T follicular helper cell (primary cell): ENCODE measurements around the gene MCIDAS.

ENCODE experiments used
- DNase-seq: peaks from one replicate; pipeline ENCODE4 v3.0.0-alpha.2; 2020; ENCODE audit warnings: low read depth

The MCIDAS gene

DNA sequence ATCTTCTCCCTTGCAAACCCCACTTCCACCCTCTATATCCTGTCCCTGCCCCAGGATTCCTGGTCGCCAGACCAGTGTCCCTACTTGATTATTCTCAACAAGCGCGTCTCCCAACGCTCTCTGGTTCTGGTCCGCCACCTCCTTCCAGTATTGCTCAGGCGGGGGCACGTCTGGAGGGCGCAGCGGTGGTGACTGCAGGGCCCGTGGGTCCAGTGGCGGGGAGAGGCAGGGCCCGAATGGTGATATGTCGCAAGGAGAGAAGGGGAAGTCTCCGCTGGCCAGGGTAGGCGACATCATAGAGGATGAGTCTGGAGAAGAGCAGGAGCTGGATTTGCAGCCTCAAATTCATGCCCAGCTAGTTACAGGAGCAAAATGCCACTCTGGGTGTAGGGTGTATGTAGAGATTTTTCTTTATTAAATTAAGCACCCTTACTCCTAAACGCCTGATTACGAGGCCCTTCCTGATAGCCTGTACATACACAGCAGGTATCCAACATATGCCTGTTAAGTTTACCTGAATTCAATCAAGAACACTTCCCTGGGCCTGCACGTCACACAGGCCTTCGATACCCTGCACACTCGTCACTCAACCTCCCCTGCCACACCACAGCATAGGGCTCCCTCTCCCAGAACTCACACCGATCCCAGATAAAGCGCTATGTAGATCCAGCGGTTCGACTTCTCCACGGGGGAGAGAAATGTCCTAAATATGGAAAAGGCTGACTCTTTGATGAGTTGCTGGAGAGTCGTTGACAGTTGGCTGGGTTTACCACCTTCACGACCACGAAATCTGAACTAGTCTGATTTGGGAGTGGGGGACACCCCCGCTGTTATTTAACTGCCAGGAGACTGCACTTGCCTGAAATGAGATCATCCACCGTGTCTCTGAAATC is 4.8 kb downstream of the MCIDAS start:
- DNase-seq: no peak

DNA sequence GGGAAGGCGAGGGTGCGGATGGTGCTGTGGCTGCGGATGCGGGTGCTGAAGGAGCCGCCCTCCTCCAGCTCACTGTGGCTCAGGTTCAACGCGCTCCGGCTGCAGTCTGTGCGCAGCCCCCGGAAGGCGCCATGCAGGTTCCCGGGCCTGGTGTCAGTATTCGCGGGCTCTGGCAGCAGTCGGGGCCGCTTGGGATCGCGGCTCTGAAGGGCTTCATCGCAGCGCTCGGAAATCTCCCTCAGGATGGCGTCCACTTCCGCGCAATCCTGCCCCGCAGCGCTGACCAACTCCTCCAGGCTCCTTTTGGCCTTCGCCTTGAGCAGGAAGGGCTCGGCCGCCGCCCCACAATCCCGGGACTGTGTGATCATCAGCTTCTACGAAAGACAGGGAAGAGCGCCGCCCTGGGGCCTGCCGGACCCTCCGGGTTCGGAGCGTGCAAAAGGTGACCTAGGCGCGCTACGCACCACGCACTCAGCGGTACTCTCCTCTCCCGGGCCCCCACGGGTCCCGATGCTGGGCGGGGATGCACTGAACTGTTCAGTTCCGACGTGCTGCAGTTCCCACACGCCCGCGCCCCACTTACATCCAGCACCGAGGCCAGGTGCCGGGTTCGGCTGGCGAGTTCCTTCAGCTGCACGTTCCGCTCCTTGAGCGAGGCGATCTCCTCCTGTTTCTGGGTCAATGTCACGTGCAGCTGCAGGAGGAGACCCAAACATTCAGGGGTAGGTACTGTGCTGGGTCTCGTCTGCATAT is 6.5 kb downstream of the MCIDAS start:
- DNase-seq: no peak

DNA sequence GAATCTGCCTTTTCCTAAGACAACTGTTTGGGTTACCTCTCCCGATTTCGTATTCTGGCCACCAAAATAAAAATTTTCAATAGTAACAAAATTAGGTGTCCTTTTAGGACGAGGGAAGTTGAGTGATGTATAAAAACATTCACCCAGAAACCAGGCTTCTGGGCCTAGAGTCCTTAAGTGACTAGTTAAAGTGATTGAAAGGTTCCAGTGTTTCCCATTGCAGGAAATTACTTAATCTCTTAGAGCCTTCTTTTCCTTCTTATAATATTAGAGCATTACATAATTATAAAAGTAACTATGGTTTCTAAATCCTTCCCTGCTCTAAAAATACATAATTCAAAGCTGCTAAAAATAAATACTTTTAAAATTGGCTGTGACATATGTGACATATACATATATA is 7.3 kb downstream of the MCIDAS start:
- no peak for DNase-seq

DNA sequence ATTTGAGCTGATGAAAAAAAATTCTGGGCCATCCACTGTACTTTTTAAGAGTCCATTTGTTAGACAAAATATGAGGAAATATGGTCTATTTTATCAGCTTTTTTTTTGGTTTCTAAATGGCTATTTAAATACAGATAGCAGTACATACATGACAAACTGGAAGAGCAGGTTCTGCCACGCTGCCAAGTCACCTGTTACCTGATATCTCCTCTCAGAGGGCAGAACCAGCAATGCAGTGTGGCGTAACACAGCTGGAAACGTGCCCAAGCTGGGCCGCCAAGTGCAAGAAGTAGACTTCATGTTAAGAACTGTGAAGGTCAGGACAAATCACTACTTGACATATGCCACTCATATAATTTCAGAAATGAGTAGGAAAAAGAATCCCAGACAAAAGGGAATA is 8.1 kb downstream of the MCIDAS start:
- DNase-seq: no peak

GRCh38 chr5:55211184-55211874 is 15.8 kb downstream of the MCIDAS start:
- no peak for DNase-seq

DNA sequence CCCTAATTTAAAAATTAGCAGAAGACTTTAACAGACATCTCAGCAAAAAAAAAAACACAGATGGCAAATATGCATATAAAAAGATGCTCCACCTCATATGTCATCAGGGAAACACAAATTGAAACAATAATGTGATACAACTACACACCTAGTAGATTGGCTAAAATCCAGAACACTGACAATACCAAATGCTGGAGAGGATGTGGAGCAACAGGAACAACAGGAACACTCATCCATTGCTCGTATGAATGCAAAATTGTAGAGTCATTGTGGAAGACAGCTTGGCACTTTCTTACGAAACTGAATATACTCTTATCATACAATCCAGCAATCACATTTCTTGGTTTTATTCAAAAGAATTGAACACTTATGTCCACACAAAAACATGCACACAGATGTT is 22.1 kb downstream of the MCIDAS start:
- DNase-seq: no peak

- no peak for DNase-seq
Observed at GRCh38 chr5:55191165-55191564, 36.0 kb downstream of the MCIDAS start.

- no peak for DNase-seq
Observed at GRCh38 chr5:55188656-55189540, 38.2 kb downstream of the MCIDAS start.

DNA sequence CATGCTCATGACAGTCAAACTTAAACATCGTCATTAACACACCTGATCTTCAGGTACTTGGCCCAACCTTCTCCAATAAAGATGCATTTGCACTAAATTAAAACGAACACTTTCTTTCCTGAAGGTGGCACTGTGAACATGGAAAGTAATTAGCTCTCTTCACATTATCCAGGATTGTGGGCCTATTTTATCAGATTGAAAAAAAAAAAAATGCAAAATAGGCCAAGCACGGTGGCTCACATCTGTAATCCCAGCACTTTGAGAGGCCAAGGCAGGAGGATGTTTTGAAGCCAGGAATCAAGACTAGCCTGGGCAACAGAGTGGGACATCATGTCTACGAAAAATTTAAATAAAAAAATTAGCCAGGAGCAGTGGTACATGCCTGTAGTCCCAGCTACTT is 39.7 kb downstream of the MCIDAS start:
- DNase-seq: no peak

DNA sequence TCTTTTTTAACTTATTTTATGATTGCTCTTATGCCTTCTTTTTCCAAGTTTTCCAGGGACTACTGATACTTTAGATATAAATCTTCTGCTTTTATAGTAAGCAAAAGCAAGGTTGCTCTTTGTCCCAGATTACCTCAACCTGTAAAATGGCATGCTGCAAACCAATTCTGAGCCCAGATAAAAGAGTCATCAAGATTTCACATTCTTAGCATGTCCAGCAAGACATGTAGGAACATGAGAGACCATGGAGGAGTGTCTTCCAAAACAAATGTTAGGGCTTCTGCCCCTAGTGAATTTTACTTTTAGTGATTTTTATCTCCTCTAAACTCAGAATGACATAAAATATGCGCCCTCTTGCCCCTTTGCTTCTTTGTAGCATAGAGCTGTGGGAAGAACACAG is 47.1 kb downstream of the MCIDAS start:
- no peak for DNase-seq

DNA sequence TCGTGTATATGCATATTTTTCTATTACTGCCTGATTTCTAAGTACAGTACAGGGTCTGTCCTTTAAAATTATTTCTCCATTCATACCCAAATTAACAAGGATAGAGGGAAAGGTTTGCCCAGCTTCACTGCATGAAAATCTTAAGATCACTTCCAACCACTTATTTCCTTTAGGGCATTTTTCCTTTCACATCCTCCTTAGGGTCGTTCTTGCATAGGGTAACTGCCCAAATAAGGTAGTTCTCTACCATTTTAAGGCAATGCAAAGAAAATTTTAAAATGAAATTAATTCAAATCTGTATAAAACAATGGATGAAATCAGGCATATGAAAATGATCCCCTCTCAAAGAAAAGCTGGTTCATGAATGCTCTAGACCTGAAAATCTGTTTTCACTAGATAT is 50.0 kb downstream of the MCIDAS start:
- no peak for DNase-seq

GRCh38 chr5:55176176-55176818 is 50.8 kb downstream of the MCIDAS start:
- DNase-seq: no peak

GRCh38 chr5:55175781-55176175 is 51.3 kb downstream of the MCIDAS start:
- DNase-seq: no peak

- DNase-seq: no peak
Observed at GRCh38 chr5:55173687-55174230, 53.4 kb downstream of the MCIDAS start.

DNA sequence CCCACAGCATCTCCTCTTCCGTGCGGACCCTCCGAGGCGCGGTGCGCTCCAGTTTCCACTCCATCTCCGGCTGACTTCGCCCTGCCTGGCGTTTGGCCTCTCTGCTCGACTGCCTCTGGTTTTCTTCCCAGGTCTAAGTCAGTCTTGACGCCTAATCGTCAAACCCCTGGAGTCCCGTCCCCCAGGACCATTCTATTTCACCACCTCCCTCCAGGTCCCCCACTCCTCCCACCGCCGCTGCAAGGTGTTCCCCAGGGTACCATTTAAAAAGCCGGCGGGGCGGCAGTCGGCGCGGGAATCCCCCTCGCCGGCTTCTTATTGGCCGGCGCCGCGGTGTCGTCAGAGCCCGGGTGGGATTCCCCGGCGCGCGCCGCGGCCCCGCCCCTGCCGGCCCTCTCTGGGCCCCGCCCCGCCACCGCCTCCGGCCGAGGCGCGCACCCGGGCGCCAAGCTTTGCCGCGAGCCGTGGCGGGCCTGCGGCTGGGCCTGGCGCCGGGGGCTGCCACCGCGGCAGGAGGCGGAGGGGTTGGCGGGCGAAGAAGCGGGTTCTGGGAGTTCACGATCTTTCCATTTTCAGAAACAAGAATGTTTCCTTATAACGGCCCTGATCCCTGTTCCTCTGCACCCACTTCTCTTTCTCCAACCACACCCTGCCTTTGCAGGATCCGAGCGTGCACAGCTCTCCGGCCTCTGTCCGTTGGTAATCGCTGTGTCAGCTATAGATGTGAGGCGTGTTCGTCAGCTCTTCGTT is 54.0 kb downstream of the MCIDAS start, which contains the start of gene CDC20B:
CDC20B (minus strand) TSS at position 241 of the 750 bp plus-strand sequence; CDS start at position 64, 177 bp downstream.
- peak; percentile 56 for DNase-seq

GRCh38 chr5:55172051-55172899 is 54.8 kb downstream of the MCIDAS start:
- DNase-seq: peak; percentile 42

DNA sequence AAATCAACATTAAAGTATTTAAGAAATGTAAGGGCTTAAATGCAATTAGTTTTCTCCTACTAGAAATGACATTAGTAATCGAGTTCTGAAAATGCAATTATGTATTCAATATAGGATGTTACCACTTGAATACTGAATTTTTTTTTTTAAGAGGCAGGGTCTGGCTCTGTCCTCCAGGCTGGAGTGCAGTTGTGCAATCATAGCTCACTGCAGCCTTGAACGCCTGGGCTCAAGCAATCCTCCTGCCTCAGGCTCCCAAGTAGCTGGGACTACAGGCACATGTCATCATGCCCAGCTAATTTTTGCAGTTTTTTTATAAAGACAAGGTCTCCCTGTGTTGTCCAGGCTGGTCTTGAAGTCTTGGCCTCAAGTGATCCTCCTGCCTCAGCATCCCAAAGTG is 55.6 kb downstream of the MCIDAS start:
- no peak for DNase-seq
